Putamen (tissue), 1 donor: Measurements from ENCODE around the gene MED15.

Experiments
- DNase-seq: peaks from one replicate; pipeline ENCODE4 v3.0.0-alpha.2; 2016; ENCODE audit warnings: low spot score

The MED15 gene

GRCh38 chr22:20626811-20627210 lies 119.4 kb downstream of the MED15 start:
- no peak for DNase-seq

GRCh38 chr22:20627432-20627831 lies 120.0 kb downstream of the MED15 start:
- DNase-seq: no peak

GRCh38 chr22:20628081-20628939 lies 120.9 kb downstream of the MED15 start:
- DNase-seq: no peak

DNA sequence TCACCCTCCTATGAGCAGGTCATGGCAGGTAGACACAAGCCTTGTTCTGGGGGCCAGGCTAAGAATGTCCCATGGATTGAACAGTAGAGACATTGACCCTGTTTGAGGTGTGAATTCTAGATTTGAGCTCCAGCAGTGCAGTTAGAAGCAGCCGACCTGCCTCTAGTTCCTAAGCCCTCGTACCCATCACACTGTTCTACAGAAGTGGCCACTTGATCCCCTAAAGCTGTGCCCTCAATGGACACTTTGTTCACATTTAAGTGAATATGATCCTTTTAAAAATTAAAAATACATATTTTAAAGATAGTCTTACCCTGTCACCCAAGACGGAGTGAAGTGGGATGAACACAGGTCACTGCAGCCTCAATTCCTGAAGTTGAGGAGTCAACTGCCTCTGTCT lies 122.0 kb downstream of the MED15 start:
- no peak for DNase-seq

- no peak for DNase-seq
Measured at GRCh38 chr22:20630873-20631617, 123.6 kb downstream of the MED15 start.

DNA sequence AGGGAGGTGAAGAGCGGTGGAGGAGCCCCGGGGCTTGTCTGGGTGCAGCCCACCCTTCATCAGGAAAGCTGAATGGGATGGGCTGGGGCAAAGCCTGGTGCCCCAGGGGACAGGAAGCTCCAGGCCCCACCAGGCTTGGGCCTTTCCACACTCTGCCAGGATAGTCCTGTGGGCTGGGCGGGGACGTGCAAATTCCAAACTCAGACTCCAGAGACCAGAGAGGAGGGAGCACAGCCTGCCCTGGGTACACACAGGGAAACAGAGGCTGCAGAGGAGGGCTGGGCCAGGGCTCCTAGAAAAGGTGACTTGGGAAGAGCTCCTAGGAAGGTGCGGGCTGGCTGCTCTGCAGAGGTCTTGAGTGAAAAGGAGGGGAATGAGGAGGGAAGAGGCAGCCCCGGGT lies 124.7 kb downstream of the MED15 start:
- no peak for DNase-seq

GRCh38 chr22:20632518-20632917 lies 125.1 kb downstream of the MED15 start:
- DNase-seq: no peak

DNA sequence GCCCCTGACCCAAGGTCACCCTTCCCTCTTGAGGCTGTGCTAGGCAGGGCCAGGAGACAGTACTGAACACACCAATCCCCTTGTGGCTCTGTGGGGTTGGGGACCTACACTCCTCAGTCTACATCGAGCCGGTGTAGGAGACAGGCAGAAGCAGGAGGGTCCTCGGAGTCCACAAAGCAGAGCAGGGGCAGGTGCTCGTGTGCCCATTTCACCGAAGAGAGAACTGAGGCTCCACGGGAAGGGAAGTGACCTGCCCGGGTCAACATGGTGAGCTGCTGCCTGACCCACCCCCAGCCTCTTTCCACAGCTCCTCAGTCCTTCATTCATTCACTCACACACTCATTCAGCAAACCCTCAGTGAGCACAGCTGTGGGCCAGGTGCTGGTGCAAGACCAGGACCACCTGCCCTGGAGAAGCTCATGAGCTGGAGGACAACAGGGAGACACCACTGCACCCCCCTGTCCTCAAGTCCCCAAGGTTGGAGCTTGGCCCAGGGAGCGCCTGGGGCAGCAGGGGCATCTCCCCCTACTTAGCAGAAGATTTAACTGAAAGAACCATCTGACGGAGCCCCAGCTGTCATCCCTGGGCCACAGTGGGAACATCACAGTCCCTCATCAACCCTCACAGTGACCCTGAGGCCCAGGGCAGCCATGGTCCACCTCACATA lies 127.3 kb downstream of the MED15 start:
- no peak for DNase-seq

GRCh38 chr22:20635227-20635591 lies 127.8 kb downstream of the MED15 start:
- DNase-seq: no peak

GRCh38 chr22:20636075-20636812 lies 128.8 kb downstream of the MED15 start:
- no peak for DNase-seq

GRCh38 chr22:20636945-20637344 lies 129.5 kb downstream of the MED15 start:
- DNase-seq: no peak
